ENCODE measurements around the gene MYO18B.

- TF ChIP-seq, protein P1, sequence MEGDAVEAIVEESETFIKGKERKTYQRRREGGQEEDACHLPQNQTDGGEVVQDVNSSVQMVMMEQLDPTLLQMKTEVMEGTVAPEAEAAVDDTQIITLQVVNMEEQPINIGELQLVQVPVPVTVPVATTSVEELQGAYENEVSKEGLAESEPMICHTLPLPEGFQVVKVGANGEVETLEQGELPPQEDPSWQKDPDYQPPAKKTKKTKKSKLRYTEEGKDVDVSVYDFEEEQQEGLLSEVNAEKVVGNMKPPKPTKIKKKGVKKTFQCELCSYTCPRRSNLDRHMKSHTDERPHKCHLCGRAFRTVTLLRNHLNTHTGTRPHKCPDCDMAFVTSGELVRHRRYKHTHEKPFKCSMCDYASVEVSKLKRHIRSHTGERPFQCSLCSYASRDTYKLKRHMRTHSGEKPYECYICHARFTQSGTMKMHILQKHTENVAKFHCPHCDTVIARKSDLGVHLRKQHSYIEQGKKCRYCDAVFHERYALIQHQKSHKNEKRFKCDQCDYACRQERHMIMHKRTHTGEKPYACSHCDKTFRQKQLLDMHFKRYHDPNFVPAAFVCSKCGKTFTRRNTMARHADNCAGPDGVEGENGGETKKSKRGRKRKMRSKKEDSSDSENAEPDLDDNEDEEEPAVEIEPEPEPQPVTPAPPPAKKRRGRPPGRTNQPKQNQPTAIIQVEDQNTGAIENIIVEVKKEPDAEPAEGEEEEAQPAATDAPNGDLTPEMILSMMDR (IDR thresholded peaks at IDR 0.05): no peak
- TF ChIP-seq POLR2AphosphoS5 (IDR thresholded peaks at IDR 0.05; ENCODE audit: insufficient read depth in 1 of 2, low read depth in 1 of 2) (no peak), POLR2A (IDR thresholded peaks at IDR 0.05) (no peak)
Observed at GRCh38 chr22:25791556-25791955, 49.6 kb downstream of the MYO18B start.

Data from vagina (tissue), 2 donors.